Measurements from ENCODE around the gene DNM3. TPM values are rescaled to one million over a fixed set of nuclear protein-coding genes. Genes with fewer than 3 reads are reported as not detected.
"Not testable (repeated sequence)": the region's sequence is repeated elsewhere in the genome, so short reads cannot be mapped to it uniquely, and the experiment has no call there.

DNM3 gene
- total RNA-seq = 1 to 10 TPM in 1 of 2 experiments, under 1 TPM in 1; 0.93 to 1.2 TPM

DNA sequence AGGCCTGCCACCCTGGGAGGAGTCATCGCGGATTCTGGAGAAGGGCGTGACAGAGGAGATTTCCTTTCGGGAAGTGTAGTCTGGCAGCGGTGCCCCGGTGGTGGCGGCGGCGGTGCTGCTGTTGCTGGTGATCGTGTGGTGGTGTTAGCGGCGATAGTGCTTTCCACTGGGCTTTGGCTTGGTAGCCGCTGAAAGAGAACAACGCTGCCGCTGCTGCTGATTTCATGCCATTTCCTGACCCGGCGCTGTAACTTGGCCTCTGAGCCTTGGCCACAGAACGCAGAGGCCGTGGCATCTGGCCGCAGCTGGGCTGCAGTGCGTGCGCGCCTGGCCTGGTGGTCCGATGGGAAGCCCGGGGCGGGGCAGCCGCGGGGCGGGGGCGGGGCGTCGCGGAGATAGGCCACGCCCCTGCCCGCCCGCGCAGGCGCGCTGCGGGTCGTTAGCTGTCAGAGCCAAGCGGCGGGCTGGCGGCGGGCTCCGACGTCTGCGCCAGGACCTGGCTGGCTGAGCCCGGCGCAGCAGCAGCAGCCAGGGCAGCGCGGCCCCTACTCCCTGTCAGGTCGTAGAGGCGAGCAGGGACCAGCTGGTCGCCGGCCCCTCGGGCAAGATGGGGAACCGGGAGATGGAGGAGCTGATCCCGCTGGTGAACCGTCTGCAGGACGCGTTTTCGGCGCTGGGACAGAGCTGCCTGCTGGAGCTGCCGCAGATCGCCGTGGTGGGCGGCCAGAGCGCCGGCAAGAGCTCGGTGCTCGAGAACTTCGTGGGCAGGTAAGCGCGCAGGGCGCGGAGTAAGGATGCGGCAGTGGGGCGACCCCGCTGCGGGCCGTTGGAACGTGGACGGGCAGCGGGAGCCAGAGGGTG lies at the start of gene DNM3:
DNM3 (plus strand) TSS at position 449 of the 861 bp plus-strand sequence; CDS start at position 608, 159 bp downstream.
- peaks cover 12% of the 10 kb centered on the region for H3K4me1 Mint-ChIP-seq (ENCODE audit: low read depth)
- peaks cover 14% of the 10 kb centered on the region for H3K27me3 Mint-ChIP-seq
- DNase-seq = peak; percentile 81
- H3K9me3 Mint-ChIP-seq = no peaks in the 10 kb centered on the region
- H3K4me3 Mint-ChIP-seq = peak within 1 kb of the TSS; percentile 77
- CTCF ChIA-PET = interaction anchor here (1.1 to 2.4 kb wide), 3 partner anchors 39 to 196 kb away, joined by 3 to 20 read pairs (median 4); no protein-coding TSS in a partner anchor
- no peaks in the 10 kb centered on the region for H3K36me3 Mint-ChIP-seq
- POLR2A ChIA-PET = interaction anchor here (1.0 to 1.3 kb wide), 4 partner anchors 24 to 517 kb away, joined by 3 read pairs; no protein-coding TSS in a partner anchor
- intact Hi-C loops (cut with micrococcal nuclease) = loop anchor here (1.0 to 5.0 kb wide), 4 partner anchors 24 to 99 kb away; partner anchors contain the start of genes METTL13 and VAMP4
- no peak within 1 kb of the TSS for H3K27ac Mint-ChIP-seq

- Mint-ChIP-seq H3K27ac (peak overlapping the region; percentile 94), H3K4me3 (no peak overlapping the region), H3K36me3 (peaks cover 70% of the 10 kb centered on the region), H3K4me1 (ENCODE audit: low read depth) (peaks cover 26% of the 10 kb centered on the region), H3K27me3 (no peaks in the 10 kb centered on the region), H3K9me3 (no peaks in the 10 kb centered on the region)
- no peak for DNase-seq
- ChIA-PET CTCF (interaction anchor here (4.4 kb wide), 1 partner anchor 9 kb away, joined by 17 read pairs; no protein-coding TSS in a partner anchor), POLR2A (interaction anchor here (1.1 kb wide), 1 partner anchor 8 kb away, joined by 5 read pairs; no protein-coding TSS in a partner anchor)
- intact Hi-C loops (cut with micrococcal nuclease) = loop anchor here (5.0 kb wide), 1 partner anchor 84 kb away; no protein-coding TSS in a partner anchor
Measured at GRCh38 chr1:171792656-171793369, 48.5 kb upstream of the DNM3 start.

DNA sequence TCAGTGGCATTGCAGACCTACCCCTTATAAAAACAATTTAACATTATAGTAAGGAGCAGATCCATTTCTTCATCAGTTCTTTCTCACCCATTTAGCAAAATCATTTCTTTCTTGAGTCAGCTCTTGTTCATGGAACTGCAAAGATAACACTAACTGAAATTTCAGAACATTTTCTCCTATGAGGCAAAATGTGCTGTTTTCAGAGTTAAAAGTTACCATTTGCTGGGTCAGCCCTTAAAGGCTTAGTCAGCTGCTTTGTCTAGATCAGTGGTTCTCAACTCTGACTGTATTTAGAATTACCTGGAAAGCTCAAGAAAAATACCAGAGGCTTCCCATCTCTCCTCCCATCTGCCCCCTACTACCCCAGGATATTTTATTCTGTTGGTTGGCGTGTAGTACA lies 47.7 kb upstream of the DNM3 start:
- Mint-ChIP-seq H3K27me3 (no peaks in the 10 kb centered on the region), H3K36me3 (peaks cover 65% of the 10 kb centered on the region), H3K9me3 (no peaks in the 10 kb centered on the region), H3K4me1 (ENCODE audit: low read depth) (peaks cover 22% of the 10 kb centered on the region), H3K27ac (peak overlapping the region; percentile 94), H3K4me3 (peak overlapping the region; percentile 22)
- DNase-seq = no peak
- ChIA-PET POLR2A (interaction anchor here (1.0 to 1.2 kb wide), 3 partner anchors 9 to 52 kb away, joined by 3 to 12 read pairs (median 5); partner anchors contain the start of gene VAMP4), CTCF (no interaction called here)
- intact Hi-C loops (cut with micrococcal nuclease) = loop anchor here (1.0 to 5.0 kb wide), 2 partner anchors 12 to 84 kb away; partner anchors contain the start of gene METTL13

DNA sequence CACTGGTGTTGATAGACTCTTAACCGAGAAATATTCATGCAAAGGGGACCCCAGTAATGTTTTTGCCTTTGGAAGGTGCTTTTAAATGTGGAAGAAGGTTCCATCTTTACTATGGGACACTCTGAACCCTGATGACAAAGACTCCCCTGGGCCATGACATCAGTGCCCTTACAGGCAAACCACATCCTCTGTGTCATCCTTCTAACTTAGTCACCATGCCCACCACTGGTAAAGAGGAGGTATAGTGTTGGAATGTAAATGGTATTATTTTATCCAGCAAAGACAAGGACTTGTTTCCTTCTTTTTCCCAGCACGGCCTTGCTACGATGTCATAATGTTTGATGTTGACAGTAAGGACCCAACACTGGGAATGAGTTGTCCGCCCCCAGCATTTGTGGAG lies 47.2 kb upstream of the DNM3 start:
- Mint-ChIP-seq H3K4me3 (peak overlapping the region; percentile 22), H3K4me1 (ENCODE audit: low read depth) (peaks cover 22% of the 10 kb centered on the region), H3K9me3 (no peaks in the 10 kb centered on the region), H3K27ac (peak overlapping the region; percentile 94), H3K36me3 (peaks cover 60% of the 10 kb centered on the region), H3K27me3 (no peaks in the 10 kb centered on the region)
- POLR2A ChIA-PET = interaction anchor here (0.6 to 1.2 kb wide), 5 partner anchors 9 to 52 kb away, joined by 3 to 12 read pairs (median 3); partner anchors contain the start of gene VAMP4
- intact Hi-C loops (cut with micrococcal nuclease) = loop anchor here (1.0 to 5.0 kb wide), 2 partner anchors 13 to 83 kb away; partner anchors contain the start of gene METTL13
- peak; percentile 79 for DNase-seq
- CTCF ChIA-PET = interaction anchor here (0.7 to 1.1 kb wide), 2 partner anchors 190 to 480 kb away, joined by 4 to 5 read pairs; partner anchors contain the start of gene FMO4

DNA sequence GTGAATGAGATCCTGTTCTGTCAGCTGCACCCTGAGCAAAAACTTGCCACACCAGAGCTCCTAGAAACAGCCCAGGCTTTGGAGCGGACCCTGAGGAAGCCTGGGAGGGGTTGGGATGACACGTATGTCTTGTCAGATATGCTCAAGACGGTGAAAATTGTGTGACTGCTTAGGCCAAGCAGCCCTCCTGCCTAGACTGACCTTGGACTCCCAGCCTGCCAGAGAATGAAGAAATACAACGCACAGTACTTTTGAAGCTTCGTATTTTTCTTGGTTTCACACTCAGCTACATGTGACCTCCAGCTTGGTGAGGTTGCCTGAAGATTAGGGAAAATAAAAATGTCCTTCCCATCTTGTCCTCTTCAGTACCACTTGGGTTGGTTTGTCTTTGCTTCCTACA lies 44.7 kb upstream of the DNM3 start:
- POLR2A ChIA-PET = no interaction called here
- H3K27me3 Mint-ChIP-seq = no peaks in the 10 kb centered on the region
- peaks cover 44% of the 10 kb centered on the region for H3K36me3 Mint-ChIP-seq
- CTCF ChIA-PET = interaction anchor here (1.7 kb wide), 1 partner anchor 189 kb away, joined by 6 read pairs; no protein-coding TSS in a partner anchor
- intact Hi-C loops (cut with micrococcal nuclease) = no loop called here
- H3K4me3 Mint-ChIP-seq = no peak overlapping the region
- H3K27ac Mint-ChIP-seq = no peak overlapping the region
- no peaks in the 10 kb centered on the region for H3K9me3 Mint-ChIP-seq
- no peak for DNase-seq
- H3K4me1 Mint-ChIP-seq (ENCODE audit: low read depth) = peaks cover 22% of the 10 kb centered on the region

DNA sequence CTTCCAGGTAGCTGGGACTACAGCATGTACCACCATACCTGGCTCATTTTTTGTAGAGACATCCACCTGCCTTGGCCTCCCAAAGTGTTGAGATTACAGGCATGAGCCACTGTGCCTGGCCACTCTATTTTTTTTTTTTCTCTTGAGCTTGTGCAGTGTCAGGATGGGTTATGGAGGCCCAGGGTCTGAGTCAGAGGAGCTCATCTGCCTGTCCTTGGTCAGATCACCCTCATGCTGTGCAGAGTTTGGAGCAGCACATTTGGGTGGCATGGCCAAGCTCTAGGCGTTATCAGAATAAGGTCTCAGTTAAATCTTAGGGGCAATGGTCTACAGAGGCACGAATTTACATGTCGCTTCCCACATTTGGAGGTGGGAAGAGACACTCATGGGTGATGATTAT lies 43.0 kb upstream of the DNM3 start:
- DNase-seq = no peak
- CTCF ChIA-PET = interaction anchor here (8.5 kb wide), 1 partner anchor 188 kb away, joined by 238 read pairs; no protein-coding TSS in a partner anchor
- intact Hi-C loops (cut with micrococcal nuclease) = no loop called here
- POLR2A ChIA-PET = no interaction called here
- no peaks in the 10 kb centered on the region for H3K9me3 Mint-ChIP-seq
- H3K4me3 Mint-ChIP-seq = no peak overlapping the region
- H3K36me3 Mint-ChIP-seq = peaks cover 31% of the 10 kb centered on the region
- H3K4me1 Mint-ChIP-seq (ENCODE audit: low read depth) = peaks cover 17% of the 10 kb centered on the region
- no peaks in the 10 kb centered on the region for H3K27me3 Mint-ChIP-seq
- no peak overlapping the region for H3K27ac Mint-ChIP-seq

- ChIA-PET CTCF (interaction anchor here (2.6 to 8.5 kb wide), 2 partner anchors 154 to 187 kb away, joined by 15 to 238 read pairs; no protein-coding TSS in a partner anchor), POLR2A (no interaction called here)
- Mint-ChIP-seq H3K9me3 (no peaks in the 10 kb centered on the region), H3K27ac (no peak overlapping the region), H3K27me3 (no peaks in the 10 kb centered on the region), H3K4me3 (no peak overlapping the region), H3K4me1 (ENCODE audit: low read depth) (peaks cover 13% of the 10 kb centered on the region), H3K36me3 (peaks cover 30% of the 10 kb centered on the region)
- intact Hi-C loops (cut with micrococcal nuclease) = no loop called here
- DNase-seq = no peak
Measured at GRCh38 chr1:171798765-171799164, 42.5 kb upstream of the DNM3 start.

DNA sequence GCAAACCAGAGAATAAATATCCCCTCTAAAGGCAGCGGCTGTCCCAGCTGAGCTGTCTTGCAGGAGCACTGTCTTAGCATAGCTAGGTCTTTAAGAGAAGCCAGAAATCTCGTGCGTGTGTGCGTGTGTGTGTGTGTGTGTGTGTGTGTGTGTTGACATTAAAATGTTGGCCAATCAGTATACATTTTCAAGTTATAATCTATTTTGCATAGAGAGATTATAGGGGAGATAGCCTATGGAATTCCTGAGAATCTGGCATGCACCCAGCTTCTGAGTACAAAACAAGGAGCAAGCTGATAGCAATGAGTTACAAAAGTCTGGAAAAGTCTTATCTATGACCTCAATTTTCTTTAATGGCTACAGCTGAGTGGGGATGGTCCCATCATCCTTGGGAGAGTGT lies 42.1 kb upstream of the DNM3 start:
- ChIA-PET POLR2A (no interaction called here), CTCF (interaction anchor here (1.3 to 8.5 kb wide), 3 partner anchors 18 to 187 kb away, joined by 5 to 238 read pairs (median 15); partner anchors contain the start of gene METTL13)
- DNase-seq = no peak
- Mint-ChIP-seq H3K36me3 (peaks cover 26% of the 10 kb centered on the region), H3K27ac (no peak overlapping the region), H3K4me1 (ENCODE audit: low read depth) (peaks cover 9% of the 10 kb centered on the region), H3K9me3 (no peaks in the 10 kb centered on the region), H3K27me3 (no peaks in the 10 kb centered on the region), H3K4me3 (no peak overlapping the region)
- intact Hi-C loops (cut with micrococcal nuclease) = no loop called here

- intact Hi-C loops (cut with micrococcal nuclease) = loop anchor here (2.0 to 5.0 kb wide), 2 partner anchors 17 to 43 kb away; partner anchors contain the start of gene DNM3
- H3K4me3 Mint-ChIP-seq; H3K4me1 Mint-ChIP-seq (ENCODE audit: low read depth); POLR2A ChIA-PET; H3K9me3 Mint-ChIP-seq; DNase-seq; H3K27me3 Mint-ChIP-seq: not testable (repeated sequence)
- CTCF ChIA-PET = interaction anchor here (1.1 to 8.5 kb wide), 4 partner anchors 18 to 186 kb away, joined by 3 to 238 read pairs (median 10); partner anchors contain the start of gene METTL13
- Mint-ChIP-seq H3K27ac (peak overlapping the region; percentile 61), H3K36me3 (peaks cover 21% of the 10 kb centered on the region)
Measured at GRCh38 chr1:171799698-171800097, 41.6 kb upstream of the DNM3 start.

- Mint-ChIP-seq H3K27ac (no peak overlapping the region), H3K36me3 (peaks cover 17% of the 10 kb centered on the region), H3K4me1 (ENCODE audit: low read depth) (peaks cover 1% of the 10 kb centered on the region), H3K9me3 (no peaks in the 10 kb centered on the region), H3K27me3 (no peaks in the 10 kb centered on the region), H3K4me3 (no peak overlapping the region)
- ChIA-PET CTCF (interaction anchor here (0.6 to 8.5 kb wide), 22 partner anchors 9 to 602 kb away, joined by 3 to 238 read pairs (median 6); partner anchors contain the start of genes DNM3 and METTL13), POLR2A (interaction anchor here (0.5 to 1.4 kb wide), 5 partner anchors 41 to 186 kb away, joined by 3 to 5 read pairs (median 3); partner anchors contain the start of gene DNM3)
- intact Hi-C loops (cut with micrococcal nuclease) = loop anchor here (2.0 to 5.0 kb wide), 2 partner anchors 16 to 42 kb away; partner anchors contain the start of gene DNM3
- DNase-seq = no peak
Measured at GRCh38 chr1:171800342-171800741, 41.0 kb upstream of the DNM3 start.

GRCh38 chr1:171800851-171801250 lies 40.4 kb upstream of the DNM3 start:
- ChIA-PET CTCF (interaction anchor here (0.6 to 8.5 kb wide), 22 partner anchors 9 to 601 kb away, joined by 3 to 238 read pairs (median 8); partner anchors contain the start of gene DNM3), POLR2A (interaction anchor here (0.5 to 1.4 kb wide), 5 partner anchors 41 to 185 kb away, joined by 3 to 5 read pairs (median 3); partner anchors contain the start of gene DNM3)
- intact Hi-C loops (cut with micrococcal nuclease) = loop anchor here (1.0 to 5.0 kb wide), 3 partner anchors 16 to 184 kb away; partner anchors contain the start of gene DNM3
- no peak overlapping the region for H3K4me3 Mint-ChIP-seq
- H3K9me3 Mint-ChIP-seq = no peaks in the 10 kb centered on the region
- H3K4me1 Mint-ChIP-seq (ENCODE audit: low read depth) = peaks cover 3% of the 10 kb centered on the region
- no peaks in the 10 kb centered on the region for H3K27me3 Mint-ChIP-seq
- H3K27ac Mint-ChIP-seq = no peak overlapping the region
- H3K36me3 Mint-ChIP-seq = peaks cover 12% of the 10 kb centered on the region
- no peak for DNase-seq

All from activated CD4-positive, alpha-beta memory T cell treated with anti-CD3 and anti-CD28 coated beads for 36 hours (primary cell).